HepG2 (cell line): ENCODE results near the gene SLC19A1. TPM values are rescaled to one million over a fixed set of nuclear protein-coding genes. Genes with fewer than 3 reads are reported as not detected.

Experiments
- DR1 ChIP-seq: sonication (generic); formaldehyde crosslinking; IDR thresholded peaks from 2 replicates; pipeline ENCODE4 v1.8.0; 2021; ENCODE audit warnings: mild to moderate bottlenecking, missing genetic modification reagents, inconsistent platforms
- EEA1 ChIP-seq: sonication (generic); formaldehyde crosslinking; IDR thresholded peaks from 2 replicates; pipeline ENCODE4 v1.5.1; 2020; ENCODE audit warnings: mild to moderate bottlenecking, missing genetic modification reagents, borderline replicate concordance
- FOXC1 ChIP-seq: sonication (generic); formaldehyde crosslinking; IDR thresholded peaks from 2 replicates; pipeline ENCODE4 v1.8.0; 2022; ENCODE audit warnings: mild to moderate bottlenecking, missing genetic modification reagents, borderline replicate concordance
- GATAD2A ChIP-seq: IDR thresholded peaks from 2 replicates; pipeline ENCODE4 v1.6.1; 2016
- NFYC ChIP-seq: IDR thresholded peaks from 2 replicates; pipeline ENCODE4 v1.6.1; 2016; ENCODE audit warnings: missing genetic modification reagents, missing compliant biosample characterization
- PCBP2 ChIP-seq: fragments of 200-400 bp; formaldehyde crosslinking; optimal IDR thresholded peaks from 2 replicates; pipeline ENCODE3; 2018; ENCODE audit warnings: low read length, low read depth; ENCODE audit not compliant: poor library complexity, severe bottlenecking
- POLR2AphosphoS2 ChIP-seq: IDR thresholded peaks from 2 replicates; pipeline ENCODE4 v1.6.1; 2011; ENCODE audit warnings: low read depth, low read length, improper control_type of control experiment
- ZFP36 ChIP-seq: fragments of 150-350 bp; IDR thresholded peaks from 2 replicates; pipeline ENCODE4 v1.6.1; 2018; ENCODE audit warnings: borderline replicate concordance, low read length, low read depth; ENCODE audit not compliant: partially characterized antibody
- ZFP90 ChIP-seq: sonication (generic); formaldehyde crosslinking; IDR thresholded peaks from 2 replicates; pipeline ENCODE4 v1.8.0; 2022; ENCODE audit warnings: missing genetic modification reagents, mild to moderate bottlenecking, inconsistent platforms, borderline replicate concordance
- ZKSCAN1 ChIP-seq: fragments of 150-350 bp; IDR thresholded peaks from 2 replicates; pipeline ENCODE4 v1.6.1; 2014; ENCODE audit warnings: low read length
- ZNF180 ChIP-seq: sonication (generic); formaldehyde crosslinking; IDR thresholded peaks from 2 replicates; pipeline ENCODE4 v1.4.0; 2020; ENCODE audit warnings: low read depth, missing genetic modification reagents, borderline replicate concordance
- ZNF326 ChIP-seq: sonication (generic); formaldehyde crosslinking; IDR thresholded peaks from 2 replicates; pipeline ENCODE4 v1.4.0; 2020; ENCODE audit warnings: missing genetic modification reagents, borderline replicate concordance
- ZNF670 ChIP-seq: sonication (generic); formaldehyde crosslinking; IDR thresholded peaks from 2 replicates; pipeline ENCODE4 v1.8.0; 2022; ENCODE audit warnings: mild to moderate bottlenecking, missing genetic modification reagents, borderline replicate concordance
- polyA plus RNA-seq, 8 experiments: library from polyadenylated mRNA; depleted of rRNA in 3 of 8; stranded (reverse) in 7 of 8; unstranded in 1 of 8; fragments of >200 nt; fragmentation: Illumina TruSeq in 4 of 8; extraction: Trizol in 4 of 8; gene quantifications; 2 replicates each; pipeline versions ENCODE4 v1.2.1 to v1.2.3, GENCODE V29; 2011 to 2016; ENCODE audit warnings: low read depth in 4 of 8, missing spikeins in 1 of 8, mixed read lengths in 1 of 8; ENCODE audit not compliant: insufficient read depth in 1 of 8
- total RNA-seq, 5 experiments: library from RNA; depleted of rRNA; stranded (reverse); fragments of >200 nt; fragmentation: Illumina TruSeq; extraction: Trizol; gene quantifications; 2 replicates each; pipeline ENCODE4 v1.2.3, GENCODE V29; 2016; ENCODE audit warnings: low read depth in 1 of 5
- TF ChIP-seq, protein P1 (sequence below): sonication (generic); formaldehyde crosslinking; IDR thresholded peaks from 2 replicates; pipeline ENCODE4 v1.4.0; 2020; ENCODE audit warnings: missing genetic modification reagents
- TF ChIP-seq, protein P2 (sequence below): sonication (generic); formaldehyde crosslinking; IDR thresholded peaks from 2 replicates; pipeline ENCODE4; 2020; ENCODE audit warnings: missing genetic modification reagents, mild to moderate bottlenecking, borderline replicate concordance
- TF ChIP-seq, protein P3 (sequence below): sonication (generic); formaldehyde crosslinking; conservative IDR thresholded peaks from 2 replicates; pipeline ENCODE4 v1.8.0; 2022; ENCODE audit warnings: mild to moderate bottlenecking, moderate library complexity, missing genetic modification reagents
- TF ChIP-seq, protein P4 (sequence below): sonication (generic); formaldehyde crosslinking; IDR thresholded peaks from 2 replicates; pipeline ENCODE4 v1.4.0; 2020; ENCODE audit warnings: mild to moderate bottlenecking, missing genetic modification reagents
- TF ChIP-seq, protein P5 (sequence below): sonication (generic); formaldehyde crosslinking; IDR thresholded peaks from 2 replicates; pipeline ENCODE4 v1.5.1; 2020; ENCODE audit warnings: mild to moderate bottlenecking, missing genetic modification reagents, borderline replicate concordance

SLC19A1 gene
- total and polyA plus RNA-seq, 2 of the 13 experiments (the other 11 are each of a cell fraction or from before 2014, with no cell fraction given), result 21.8 to 23.0 TPM

DNA sequence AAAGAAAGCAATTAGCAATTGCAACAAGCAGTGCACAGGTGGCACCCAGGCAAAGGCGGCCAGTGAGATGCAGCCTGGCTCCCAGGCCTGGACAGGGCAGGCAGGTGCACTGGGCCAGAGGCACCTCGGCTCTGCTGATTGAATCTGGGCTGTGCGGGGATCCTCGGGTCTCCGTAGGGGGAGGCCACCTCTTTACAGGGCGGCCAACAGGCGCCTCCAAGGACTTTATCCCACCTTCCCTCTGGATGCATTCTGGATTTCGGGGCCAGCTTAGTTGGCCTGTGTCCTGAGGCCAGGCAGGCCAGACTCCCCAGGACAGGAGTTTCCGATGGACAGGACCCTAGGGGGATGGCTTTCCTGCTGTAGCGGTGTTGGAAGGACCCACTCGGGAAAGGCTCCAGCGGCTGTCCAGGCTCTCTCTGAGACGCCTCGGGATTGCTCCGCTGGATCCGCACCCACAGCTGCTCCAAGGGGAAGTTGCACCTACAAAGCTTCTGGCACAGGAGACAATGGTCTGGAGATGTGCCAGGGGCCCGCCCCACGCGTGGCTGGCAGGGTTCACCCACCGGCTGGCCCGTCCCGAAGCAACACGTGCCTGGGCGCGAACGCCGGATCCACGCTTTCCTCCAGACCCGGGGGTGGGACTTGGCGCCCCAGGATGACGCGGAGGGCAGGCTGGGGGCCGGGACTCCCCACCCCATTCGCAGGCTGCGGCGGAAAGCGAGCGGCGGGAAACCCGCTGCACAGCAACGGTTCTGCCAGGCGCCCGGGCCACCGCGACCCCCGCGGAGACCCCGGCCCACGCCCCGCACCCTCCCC lies 810 bp downstream of the SLC19A1 start (continued):
- TF ChIP-seq PCBP2 (no peak), POLR2AphosphoS2 (no peak), ZKSCAN1 (no peak), ZFP90 (CRISPR knock-in tag) (no peak), ZNF326 (CRISPR knock-in tag) (no peak), GATAD2A (CRISPR knock-in tag) (peak; percentile 58; the same call in 1 of the 2 replicates), ZNF180 (no peak), NFYC (CRISPR knock-in tag) (0 out of 2 replicates have a peak, but pooled peaks have one; percentile 19), FOXC1 (CRISPR knock-in tag) (no peak), ZFP36 (no peak), EEA1 (CRISPR knock-in tag) (no peak), DR1 (CRISPR knock-in tag) (no peak), ZNF670 (CRISPR knock-in tag) (0 out of 2 replicates have a peak, but pooled peaks have one; percentile 31)
- TF ChIP-seq, protein P1, sequence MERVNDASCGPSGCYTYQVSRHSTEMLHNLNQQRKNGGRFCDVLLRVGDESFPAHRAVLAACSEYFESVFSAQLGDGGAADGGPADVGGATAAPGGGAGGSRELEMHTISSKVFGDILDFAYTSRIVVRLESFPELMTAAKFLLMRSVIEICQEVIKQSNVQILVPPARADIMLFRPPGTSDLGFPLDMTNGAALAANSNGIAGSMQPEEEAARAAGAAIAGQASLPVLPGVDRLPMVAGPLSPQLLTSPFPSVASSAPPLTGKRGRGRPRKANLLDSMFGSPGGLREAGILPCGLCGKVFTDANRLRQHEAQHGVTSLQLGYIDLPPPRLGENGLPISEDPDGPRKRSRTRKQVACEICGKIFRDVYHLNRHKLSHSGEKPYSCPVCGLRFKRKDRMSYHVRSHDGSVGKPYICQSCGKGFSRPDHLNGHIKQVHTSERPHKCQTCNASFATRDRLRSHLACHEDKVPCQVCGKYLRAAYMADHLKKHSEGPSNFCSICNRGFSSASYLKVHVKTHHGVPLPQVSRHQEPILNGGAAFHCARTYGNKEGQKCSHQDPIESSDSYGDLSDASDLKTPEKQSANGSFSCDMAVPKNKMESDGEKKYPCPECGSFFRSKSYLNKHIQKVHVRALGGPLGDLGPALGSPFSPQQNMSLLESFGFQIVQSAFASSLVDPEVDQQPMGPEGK, result peak; percentile 97
- TF ChIP-seq, protein P2, sequence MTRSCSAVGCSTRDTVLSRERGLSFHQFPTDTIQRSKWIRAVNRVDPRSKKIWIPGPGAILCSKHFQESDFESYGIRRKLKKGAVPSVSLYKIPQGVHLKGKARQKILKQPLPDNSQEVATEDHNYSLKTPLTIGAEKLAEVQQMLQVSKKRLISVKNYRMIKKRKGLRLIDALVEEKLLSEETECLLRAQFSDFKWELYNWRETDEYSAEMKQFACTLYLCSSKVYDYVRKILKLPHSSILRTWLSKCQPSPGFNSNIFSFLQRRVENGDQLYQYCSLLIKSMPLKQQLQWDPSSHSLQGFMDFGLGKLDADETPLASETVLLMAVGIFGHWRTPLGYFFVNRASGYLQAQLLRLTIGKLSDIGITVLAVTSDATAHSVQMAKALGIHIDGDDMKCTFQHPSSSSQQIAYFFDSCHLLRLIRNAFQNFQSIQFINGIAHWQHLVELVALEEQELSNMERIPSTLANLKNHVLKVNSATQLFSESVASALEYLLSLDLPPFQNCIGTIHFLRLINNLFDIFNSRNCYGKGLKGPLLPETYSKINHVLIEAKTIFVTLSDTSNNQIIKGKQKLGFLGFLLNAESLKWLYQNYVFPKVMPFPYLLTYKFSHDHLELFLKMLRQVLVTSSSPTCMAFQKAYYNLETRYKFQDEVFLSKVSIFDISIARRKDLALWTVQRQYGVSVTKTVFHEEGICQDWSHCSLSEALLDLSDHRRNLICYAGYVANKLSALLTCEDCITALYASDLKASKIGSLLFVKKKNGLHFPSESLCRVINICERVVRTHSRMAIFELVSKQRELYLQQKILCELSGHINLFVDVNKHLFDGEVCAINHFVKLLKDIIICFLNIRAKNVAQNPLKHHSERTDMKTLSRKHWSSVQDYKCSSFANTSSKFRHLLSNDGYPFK (CRISPR knock-in tag), result no peak
- TF ChIP-seq, protein P3, sequence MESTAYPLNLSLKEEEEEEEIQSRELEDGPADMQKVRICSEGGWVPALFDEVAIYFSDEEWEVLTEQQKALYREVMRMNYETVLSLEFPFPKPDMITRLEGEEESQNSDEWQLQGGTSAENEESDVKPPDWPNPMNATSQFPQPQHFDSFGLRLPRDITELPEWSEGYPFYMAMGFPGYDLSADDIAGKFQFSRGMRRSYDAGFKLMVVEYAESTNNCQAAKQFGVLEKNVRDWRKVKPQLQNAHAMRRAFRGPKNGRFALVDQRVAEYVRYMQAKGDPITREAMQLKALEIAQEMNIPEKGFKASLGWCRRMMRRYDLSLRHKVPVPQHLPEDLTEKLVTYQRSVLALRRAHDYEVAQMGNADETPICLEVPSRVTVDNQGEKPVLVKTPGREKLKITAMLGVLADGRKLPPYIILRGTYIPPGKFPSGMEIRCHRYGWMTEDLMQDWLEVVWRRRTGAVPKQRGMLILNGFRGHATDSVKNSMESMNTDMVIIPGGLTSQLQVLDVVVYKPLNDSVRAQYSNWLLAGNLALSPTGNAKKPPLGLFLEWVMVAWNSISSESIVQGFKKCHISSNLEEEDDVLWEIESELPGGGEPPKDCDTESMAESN (CRISPR knock-in tag), result no peak
- TF ChIP-seq, protein P4, sequence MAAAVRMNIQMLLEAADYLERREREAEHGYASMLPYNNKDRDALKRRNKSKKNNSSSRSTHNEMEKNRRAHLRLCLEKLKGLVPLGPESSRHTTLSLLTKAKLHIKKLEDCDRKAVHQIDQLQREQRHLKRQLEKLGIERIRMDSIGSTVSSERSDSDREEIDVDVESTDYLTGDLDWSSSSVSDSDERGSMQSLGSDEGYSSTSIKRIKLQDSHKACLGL (CRISPR knock-in tag), result peak; percentile 97; the same call in 1 of the 2 replicates
- TF ChIP-seq, protein P5, sequence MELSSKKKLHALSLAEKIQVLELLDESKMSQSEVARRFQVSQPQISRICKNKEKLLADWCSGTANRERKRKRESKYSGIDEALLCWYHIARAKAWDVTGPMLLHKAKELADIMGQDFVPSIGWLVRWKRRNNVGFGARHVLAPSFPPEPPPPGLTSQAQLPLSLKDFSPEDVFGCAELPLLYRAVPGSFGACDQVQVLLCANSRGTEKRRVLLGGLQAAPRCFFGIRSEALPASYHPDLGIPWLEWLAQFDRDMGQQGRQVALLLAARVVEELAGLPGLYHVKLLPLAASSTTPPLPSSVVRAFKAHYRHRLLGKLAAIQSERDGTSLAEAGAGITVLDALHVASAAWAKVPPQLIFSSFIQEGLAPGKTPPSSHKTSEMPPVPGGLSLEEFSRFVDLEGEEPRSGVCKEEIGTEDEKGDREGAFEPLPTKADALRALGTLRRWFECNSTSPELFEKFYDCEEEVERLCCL (CRISPR knock-in tag), result no peak
